Measurements from ENCODE around the gene MAGI2.

The MAGI2 gene

DNA sequence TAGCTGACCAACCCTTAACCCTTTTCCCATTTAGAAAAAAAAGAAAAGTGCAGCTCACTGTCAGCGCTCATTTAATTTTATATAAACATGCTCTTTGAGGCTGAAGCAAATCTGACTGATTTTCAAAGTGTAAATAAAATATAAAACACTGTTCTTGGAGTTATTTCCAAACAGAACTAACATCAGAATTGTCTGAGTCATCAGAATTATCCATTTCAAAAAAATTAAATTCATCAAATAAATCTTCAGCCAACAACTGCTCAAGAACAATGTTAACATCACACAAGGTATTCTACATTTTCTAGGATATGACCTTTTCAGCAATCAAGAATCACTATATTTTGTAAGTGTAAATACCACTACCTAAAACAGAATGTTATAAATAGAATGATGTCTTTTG lies 93.6 kb downstream of the MAGI2 start:
- DNase-seq = no peak

DNA sequence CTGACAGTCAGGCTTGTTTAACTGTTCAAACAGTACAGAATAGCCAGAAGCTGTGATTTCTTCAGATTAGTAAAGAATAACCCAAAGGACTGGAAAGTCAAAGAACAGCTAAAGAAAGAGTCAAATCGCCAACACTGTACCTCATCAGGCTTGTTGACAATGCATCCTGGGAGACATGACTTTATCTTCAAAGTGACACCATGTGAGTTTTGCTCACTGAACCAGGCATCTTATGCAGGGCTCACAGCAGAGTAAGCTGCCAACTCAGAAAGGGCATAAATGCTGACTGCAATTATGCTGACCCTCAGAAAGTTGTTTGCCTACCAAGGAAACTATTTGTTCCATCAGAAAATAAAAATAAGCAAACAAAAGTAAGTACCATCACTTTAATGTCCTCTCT lies 96.4 kb downstream of the MAGI2 start:
- DNase-seq = no peak

GRCh38 chr7:79353720-79354468 lies 99.6 kb downstream of the MAGI2 start:
- no peak for DNase-seq

GRCh38 chr7:79352323-79352722 lies 101.1 kb downstream of the MAGI2 start:
- no peak for DNase-seq

GRCh38 chr7:79347351-79347750 lies 106.1 kb downstream of the MAGI2 start:
- DNase-seq = no peak

- no peak for DNase-seq
These were observed 111.6 kb downstream of the MAGI2 start for GRCh38 chr7:79341902-79342301.

DNA sequence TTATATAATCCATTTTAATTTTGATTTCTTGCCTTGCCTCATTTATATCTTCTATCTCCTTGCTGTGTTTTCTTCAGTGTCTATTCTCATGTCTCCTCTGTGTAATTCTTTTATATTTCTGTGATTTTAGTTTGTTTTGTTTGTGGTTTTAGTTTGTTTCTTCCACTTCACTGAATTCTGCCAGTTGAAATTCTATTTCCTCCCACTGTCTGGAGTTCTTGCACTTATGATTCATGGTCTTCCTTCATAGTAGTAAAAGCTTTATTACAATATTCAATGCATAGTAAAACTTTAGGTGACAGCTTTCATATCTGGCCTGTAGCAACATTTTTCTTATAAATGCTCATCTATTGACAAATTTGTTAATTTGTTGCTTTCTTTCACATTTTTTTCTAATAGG lies 113.3 kb downstream of the MAGI2 start:
- no peak for DNase-seq

GRCh38 chr7:79339208-79339925 lies 114.1 kb downstream of the MAGI2 start:
- no peak for DNase-seq

DNA sequence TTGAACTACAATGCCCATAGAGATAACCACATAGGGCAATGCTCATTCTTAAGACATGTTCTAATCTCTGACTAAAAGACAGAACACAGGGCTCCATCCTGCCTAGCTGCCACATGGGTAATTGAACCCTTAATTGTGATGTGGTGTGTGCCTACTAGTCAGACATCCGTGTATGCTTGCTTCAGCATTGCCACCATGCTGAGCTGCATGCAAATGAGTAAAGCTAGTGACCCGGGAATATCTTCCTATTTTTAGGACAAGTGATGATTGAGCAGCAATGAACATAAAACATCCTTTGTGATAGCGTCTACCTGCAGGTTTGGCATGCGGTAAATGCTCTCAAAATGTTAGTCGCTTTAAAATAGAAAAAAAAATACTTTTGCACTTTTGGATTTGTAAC lies 115.8 kb downstream of the MAGI2 start:
- DNase-seq = no peak

DNA sequence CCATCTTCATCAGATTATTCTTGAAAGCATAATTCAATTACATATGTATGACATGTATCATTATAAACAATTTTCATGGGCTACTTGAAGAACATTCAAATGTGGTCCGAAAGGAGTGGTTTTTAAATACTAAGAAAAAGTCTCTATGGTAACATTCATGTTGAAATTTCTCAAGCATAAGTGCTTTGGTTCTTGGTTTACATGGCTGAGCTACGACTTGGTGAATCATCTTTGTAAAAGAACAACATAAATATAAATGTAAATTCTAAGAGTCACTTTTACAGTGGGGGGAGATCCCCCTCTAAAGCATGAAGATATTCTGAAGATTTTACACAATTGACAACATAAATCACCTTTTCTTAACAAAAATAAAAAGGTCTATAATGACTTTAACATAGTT lies 118.6 kb downstream of the MAGI2 start:
- DNase-seq = no peak

GRCh38 chr7:79334334-79334733 lies 119.1 kb downstream of the MAGI2 start:
- no peak for DNase-seq

DNA sequence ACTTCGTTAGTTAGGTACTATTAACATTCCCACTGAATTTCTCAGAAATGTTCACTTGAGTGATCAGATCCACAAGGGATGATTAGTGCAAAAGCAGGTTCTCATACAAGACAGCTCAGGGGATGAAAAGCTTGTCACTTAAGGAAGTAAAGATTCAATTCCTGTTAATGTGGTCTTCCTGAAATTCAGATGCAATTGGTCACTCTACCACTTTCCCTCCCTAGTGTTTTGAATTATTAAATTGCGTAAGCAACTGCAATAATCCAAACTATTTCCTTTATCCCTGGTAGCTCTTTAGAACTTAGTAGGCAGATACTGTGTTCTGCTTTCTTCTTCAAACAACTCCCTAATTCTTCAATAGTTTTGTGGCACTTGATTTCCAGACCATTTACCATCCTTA lies 121.4 kb downstream of the MAGI2 start:
- no peak for DNase-seq

- DNase-seq = no peak
These were observed 124.0 kb downstream of the MAGI2 start for GRCh38 chr7:79329464-79329863.

- DNase-seq = no peak
These were observed 132.6 kb downstream of the MAGI2 start for GRCh38 chr7:79320741-79321473.

- DNase-seq = no peak
These were observed 134.1 kb downstream of the MAGI2 start for GRCh38 chr7:79319369-79319768.

- DNase-seq = peak in 1 of 2 experiments; percentile 14
These were observed 135.7 kb downstream of the MAGI2 start for GRCh38 chr7:79317728-79318127.

- DNase-seq = no peak
These were observed 141.4 kb downstream of the MAGI2 start for GRCh38 chr7:79312022-79312421.

GRCh38 chr7:79308192-79308591 lies 145.3 kb downstream of the MAGI2 start:
- no peak for DNase-seq

- DNase-seq = no peak
These were observed 146.1 kb downstream of the MAGI2 start for GRCh38 chr7:79307376-79307775.

GRCh38 chr7:79304711-79305110 lies 148.8 kb downstream of the MAGI2 start:
- no peak for DNase-seq

GRCh38 chr7:79302293-79302692 lies 151.2 kb downstream of the MAGI2 start:
- no peak for DNase-seq

GRCh38 chr7:79301419-79301818 lies 152.0 kb downstream of the MAGI2 start:
- no peak for DNase-seq

DNA sequence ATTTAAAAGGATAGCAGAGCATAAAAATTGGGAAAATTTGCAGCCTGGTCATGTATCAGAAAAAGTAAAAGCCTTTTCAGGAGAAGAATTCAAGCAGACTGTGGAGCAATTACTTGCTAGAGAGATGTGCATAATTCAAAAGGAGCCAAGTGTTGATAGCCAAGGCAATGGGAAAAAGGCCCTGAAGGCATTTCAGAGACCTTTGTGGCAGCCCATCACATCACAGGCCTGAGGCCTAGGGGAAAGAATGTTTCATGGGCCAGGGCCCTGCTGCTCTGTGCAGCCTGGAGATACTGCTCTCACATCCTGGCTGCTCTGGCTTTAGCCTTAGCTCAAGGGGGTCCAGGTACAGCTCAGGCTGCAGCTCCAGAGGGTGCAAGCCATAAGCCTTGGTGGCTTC lies 152.9 kb downstream of the MAGI2 start:
- DNase-seq = no peak

Measured in NCI-H446 (cell line).